ENCODE data around the gene KIF26A.

KIF26A gene

GRCh38 chr14:104104076-104104901 lies 34.1 kb upstream of the KIF26A start:
- H3K36me3 ChIP-seq (ENCODE audit: control insufficient read depth, insufficient read depth, low read length), result no peaks in the 10 kb centered on the region
- H3K4me3 ChIP-seq (replicated peaks; ENCODE audit: low read depth, low read length), result no peak overlapping the region
- TF ChIP-seq CTCF (IDR thresholded peaks at IDR 0.05; ENCODE audit: insufficient read depth, low read length, poor library complexity, severe bottlenecking), result no peak
- no peaks in the 10 kb centered on the region for H3K27me3 ChIP-seq (replicated peaks; ENCODE audit: control insufficient read depth, insufficient read depth, low read length)
- DNase-seq (ENCODE audit: extremely low read depth, insufficient read length), result no peak

- no peak for TF ChIP-seq CTCF (IDR thresholded peaks at IDR 0.05; ENCODE audit: insufficient read depth, low read length, poor library complexity, severe bottlenecking)
- no peak overlapping the region for H3K4me3 ChIP-seq (replicated peaks; ENCODE audit: low read depth, low read length)
- no peaks in the 10 kb centered on the region for H3K27me3 ChIP-seq (replicated peaks; ENCODE audit: control insufficient read depth, insufficient read depth, low read length)
- no peaks in the 10 kb centered on the region for H3K36me3 ChIP-seq (ENCODE audit: control insufficient read depth, insufficient read depth, low read length)
- DNase-seq (ENCODE audit: extremely low read depth, insufficient read length), result no peak
These were observed 33.1 kb upstream of the KIF26A start for GRCh38 chr14:104105071-104105821.

- no peak for TF ChIP-seq CTCF (IDR thresholded peaks at IDR 0.05; ENCODE audit: insufficient read depth, low read length, poor library complexity, severe bottlenecking)
- Histone ChIP-seq H3K36me3 (ENCODE audit: control insufficient read depth, insufficient read depth, low read length) (no peaks in the 10 kb centered on the region), H3K27me3 (replicated peaks; ENCODE audit: control insufficient read depth, insufficient read depth, low read length) (no peaks in the 10 kb centered on the region), H3K4me3 (replicated peaks; ENCODE audit: low read depth, low read length) (no peak overlapping the region)
- DNase-seq (ENCODE audit: extremely low read depth, insufficient read length), result no peak
These were observed 32.4 kb upstream of the KIF26A start for GRCh38 chr14:104105822-104106470.

- H3K4me3 ChIP-seq (replicated peaks; ENCODE audit: low read depth, low read length), result no peak overlapping the region
- H3K36me3 ChIP-seq (ENCODE audit: control insufficient read depth, insufficient read depth, low read length), result no peaks in the 10 kb centered on the region
- no peak for DNase-seq (ENCODE audit: extremely low read depth, insufficient read length)
- H3K27me3 ChIP-seq (replicated peaks; ENCODE audit: control insufficient read depth, insufficient read depth, low read length), result no peaks in the 10 kb centered on the region
- TF ChIP-seq CTCF (IDR thresholded peaks at IDR 0.05; ENCODE audit: insufficient read depth, low read length, poor library complexity, severe bottlenecking), result no peak
These were observed 31.9 kb upstream of the KIF26A start for GRCh38 chr14:104106471-104106991.

GRCh38 chr14:104107101-104107581 lies 31.2 kb upstream of the KIF26A start:
- Histone ChIP-seq H3K4me3 (replicated peaks; ENCODE audit: low read depth, low read length) (no peak overlapping the region), H3K36me3 (ENCODE audit: control insufficient read depth, insufficient read depth, low read length) (no peaks in the 10 kb centered on the region), H3K27me3 (replicated peaks; ENCODE audit: control insufficient read depth, insufficient read depth, low read length) (no peaks in the 10 kb centered on the region)
- no peak for DNase-seq (ENCODE audit: extremely low read depth, insufficient read length)
- no peak for TF ChIP-seq CTCF (IDR thresholded peaks at IDR 0.05; ENCODE audit: insufficient read depth, low read length, poor library complexity, severe bottlenecking)
